22Rv1 (cell line): Measurements from ENCODE around the gene SKI.

Experiments
- H3K27ac ChIP-seq: fragments of 450-650 bp; 2 replicates; pipeline ENCODE4 v1.5.1; 2017
- ZFX ChIP-seq: fragments of 450-650 bp; IDR thresholded peaks from 2 replicates; pipeline ENCODE4 v1.6.1; 2017; ENCODE audit warnings: antibody characterized with exemption, borderline replicate concordance
- TF ChIP-seq, protein P1 (sequence below): fragments of 450-650 bp; IDR thresholded peaks from 2 replicates; pipeline ENCODE4 v1.5.1; 2017; ENCODE audit warnings: mild to moderate bottlenecking

The SKI gene

DNA sequence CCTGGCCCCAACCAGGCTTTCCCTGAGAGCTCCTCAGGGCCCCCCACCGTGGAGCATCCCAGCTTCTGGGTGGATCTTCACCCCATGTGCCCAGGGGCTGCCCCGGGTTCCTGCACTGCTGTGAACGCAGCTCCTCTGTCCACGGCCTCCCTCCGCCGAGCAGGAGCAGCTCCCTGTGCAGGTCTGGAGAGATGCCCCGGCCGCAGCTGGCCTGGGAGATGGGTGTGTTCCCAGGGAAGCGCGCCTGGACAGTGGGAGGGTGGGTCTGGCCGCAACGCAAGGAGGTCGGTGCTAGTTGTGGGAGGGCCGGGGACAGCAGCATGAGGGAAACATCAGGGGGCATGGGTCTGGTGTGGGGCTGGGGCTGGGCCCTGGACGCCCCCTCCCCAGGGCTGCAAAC, 91.9 kb downstream of the SKI start:
- H3K27ac ChIP-seq: no peak overlapping the region
- TF ChIP-seq, protein P1, sequence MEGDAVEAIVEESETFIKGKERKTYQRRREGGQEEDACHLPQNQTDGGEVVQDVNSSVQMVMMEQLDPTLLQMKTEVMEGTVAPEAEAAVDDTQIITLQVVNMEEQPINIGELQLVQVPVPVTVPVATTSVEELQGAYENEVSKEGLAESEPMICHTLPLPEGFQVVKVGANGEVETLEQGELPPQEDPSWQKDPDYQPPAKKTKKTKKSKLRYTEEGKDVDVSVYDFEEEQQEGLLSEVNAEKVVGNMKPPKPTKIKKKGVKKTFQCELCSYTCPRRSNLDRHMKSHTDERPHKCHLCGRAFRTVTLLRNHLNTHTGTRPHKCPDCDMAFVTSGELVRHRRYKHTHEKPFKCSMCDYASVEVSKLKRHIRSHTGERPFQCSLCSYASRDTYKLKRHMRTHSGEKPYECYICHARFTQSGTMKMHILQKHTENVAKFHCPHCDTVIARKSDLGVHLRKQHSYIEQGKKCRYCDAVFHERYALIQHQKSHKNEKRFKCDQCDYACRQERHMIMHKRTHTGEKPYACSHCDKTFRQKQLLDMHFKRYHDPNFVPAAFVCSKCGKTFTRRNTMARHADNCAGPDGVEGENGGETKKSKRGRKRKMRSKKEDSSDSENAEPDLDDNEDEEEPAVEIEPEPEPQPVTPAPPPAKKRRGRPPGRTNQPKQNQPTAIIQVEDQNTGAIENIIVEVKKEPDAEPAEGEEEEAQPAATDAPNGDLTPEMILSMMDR: no peak
- TF ChIP-seq ZFX: no peak

DNA sequence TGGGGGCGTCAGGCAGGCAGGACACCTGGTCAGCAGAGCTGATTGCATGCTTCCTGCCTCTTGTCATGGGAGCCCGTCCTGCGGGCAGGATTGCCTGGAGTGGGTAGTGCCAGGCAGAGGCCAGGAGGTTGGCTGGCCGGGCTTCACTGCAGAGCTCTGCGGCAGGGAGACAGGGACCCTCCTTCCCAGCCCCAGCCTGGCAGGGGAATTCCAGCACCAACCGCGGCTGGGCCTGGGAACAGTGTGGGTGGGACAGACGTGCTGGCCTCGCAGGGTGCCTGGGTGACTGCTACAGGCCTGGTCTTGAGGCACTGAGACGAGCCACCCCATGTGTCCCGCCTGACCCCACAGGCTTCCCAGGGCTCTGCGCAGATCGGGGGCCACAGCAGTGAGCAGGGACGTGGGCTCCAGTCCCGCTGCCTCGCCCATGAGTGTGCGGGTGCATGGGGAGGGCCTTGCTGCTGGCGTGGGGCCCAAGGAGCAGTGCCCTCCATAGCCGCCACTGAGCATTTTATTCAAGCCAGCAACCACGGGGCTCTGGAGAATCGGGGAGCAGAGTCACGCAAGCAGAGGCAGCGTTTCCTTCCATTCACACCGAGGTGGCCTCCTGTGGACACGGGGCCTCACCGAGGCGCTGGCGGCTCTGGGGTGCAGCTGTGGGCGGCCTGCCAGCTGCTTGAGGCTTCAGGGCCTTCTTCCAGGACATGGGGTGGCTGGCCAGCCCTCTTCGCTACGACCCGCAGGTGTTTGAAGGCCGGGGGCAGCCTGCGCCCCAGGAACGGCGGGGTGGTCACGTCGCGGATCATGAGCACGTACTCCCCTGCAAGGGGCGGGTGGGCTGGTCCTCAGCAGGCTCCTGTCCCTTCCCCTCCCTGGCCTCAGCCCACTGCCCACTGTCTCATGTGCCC, 92.9 kb downstream of the SKI start:
- no peak overlapping the region for H3K27ac ChIP-seq
- TF ChIP-seq, protein P1: no peak
- no peak for TF ChIP-seq ZFX

DNA sequence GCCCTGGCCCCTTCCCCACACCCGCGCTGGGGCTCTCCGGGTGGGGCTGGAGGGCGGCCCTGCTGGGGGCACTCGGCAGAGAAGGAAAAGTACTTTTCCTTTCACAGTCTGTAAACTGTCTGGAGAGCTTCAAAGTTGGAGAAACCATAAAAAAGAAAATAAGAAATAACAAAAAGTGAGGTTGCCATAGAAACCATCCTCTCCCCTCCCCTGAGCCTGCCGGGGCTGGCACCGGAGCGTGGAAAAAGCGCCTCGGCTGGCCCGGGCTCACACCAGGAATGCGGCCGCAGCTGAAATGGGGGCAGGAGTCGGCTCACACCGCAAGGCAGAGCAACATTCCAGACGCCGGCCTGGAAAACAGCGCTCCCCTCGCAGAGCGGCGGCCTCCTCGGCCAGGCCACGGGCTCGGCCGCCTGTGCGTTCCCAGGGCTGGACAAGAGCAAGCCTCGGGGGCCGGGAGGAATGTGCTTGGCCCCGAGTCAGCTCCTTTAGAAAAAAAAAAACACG, 94.0 kb downstream of the SKI start:
- no peak for TF ChIP-seq ZFX
- TF ChIP-seq, protein P1: peak; percentile 30
- no peak overlapping the region for H3K27ac ChIP-seq

DNA sequence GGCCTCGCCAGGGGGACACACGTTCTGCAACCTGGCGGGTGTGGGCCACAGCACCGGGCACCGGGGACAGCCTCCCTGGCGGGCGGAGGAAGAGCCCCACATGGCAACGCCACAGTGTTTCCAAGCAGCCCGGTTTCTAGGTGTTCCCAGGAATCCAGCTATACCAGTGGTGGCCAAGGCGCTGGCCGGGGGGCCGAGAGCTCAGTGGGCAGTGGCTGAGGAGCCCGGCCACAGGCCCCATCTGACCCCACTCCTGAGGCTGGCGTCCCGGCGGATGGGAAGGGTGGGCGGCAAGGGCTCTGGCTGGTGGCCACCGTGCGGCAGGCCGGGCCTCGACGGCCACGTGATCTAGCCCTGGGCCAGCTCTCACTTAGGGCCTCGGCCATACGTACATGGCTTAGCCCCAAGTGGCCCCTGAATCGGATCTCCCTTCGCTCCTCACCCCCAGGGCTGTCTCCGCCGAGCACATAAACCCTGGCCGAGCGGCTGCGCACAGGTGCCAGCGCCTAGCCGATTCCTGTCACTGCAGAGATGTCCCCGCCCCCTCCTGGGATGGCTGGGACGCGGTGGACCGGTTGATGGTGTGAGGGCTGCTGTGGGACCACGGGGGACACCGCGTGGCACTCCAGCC, 94.6 kb downstream of the SKI start:
- TF ChIP-seq, protein P1: no peak
- TF ChIP-seq ZFX: no peak
- no peak overlapping the region for H3K27ac ChIP-seq

DNA sequence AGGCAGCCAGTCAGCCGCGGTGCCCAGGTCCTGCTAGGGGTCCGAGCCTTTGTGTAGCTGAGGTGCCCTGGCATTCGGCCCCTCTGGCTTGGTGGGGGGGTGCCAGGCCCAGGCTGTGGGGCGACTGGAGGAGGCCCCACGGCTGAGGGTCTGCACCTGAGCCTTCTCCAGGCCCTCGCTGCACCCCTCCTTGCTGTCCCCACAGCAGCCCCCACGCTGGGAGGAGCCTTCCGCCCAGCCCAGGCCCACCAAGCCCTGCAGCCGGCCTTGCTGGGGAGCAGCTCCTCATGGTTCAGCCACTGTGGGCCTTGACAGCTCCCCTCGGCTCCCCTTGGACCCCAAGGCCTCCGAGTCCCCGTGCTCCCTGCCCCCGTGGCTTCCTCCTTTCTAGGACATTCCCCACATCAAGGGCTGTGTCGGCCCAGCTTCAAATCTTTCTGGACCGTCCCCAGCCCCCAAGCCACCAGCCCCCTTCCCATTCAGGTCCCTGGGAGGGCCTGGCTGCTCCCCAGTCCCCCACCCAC, 95.4 kb downstream of the SKI start:
- no peak overlapping the region for H3K27ac ChIP-seq
- no peak for TF ChIP-seq ZFX
- TF ChIP-seq, protein P1: no peak

DNA sequence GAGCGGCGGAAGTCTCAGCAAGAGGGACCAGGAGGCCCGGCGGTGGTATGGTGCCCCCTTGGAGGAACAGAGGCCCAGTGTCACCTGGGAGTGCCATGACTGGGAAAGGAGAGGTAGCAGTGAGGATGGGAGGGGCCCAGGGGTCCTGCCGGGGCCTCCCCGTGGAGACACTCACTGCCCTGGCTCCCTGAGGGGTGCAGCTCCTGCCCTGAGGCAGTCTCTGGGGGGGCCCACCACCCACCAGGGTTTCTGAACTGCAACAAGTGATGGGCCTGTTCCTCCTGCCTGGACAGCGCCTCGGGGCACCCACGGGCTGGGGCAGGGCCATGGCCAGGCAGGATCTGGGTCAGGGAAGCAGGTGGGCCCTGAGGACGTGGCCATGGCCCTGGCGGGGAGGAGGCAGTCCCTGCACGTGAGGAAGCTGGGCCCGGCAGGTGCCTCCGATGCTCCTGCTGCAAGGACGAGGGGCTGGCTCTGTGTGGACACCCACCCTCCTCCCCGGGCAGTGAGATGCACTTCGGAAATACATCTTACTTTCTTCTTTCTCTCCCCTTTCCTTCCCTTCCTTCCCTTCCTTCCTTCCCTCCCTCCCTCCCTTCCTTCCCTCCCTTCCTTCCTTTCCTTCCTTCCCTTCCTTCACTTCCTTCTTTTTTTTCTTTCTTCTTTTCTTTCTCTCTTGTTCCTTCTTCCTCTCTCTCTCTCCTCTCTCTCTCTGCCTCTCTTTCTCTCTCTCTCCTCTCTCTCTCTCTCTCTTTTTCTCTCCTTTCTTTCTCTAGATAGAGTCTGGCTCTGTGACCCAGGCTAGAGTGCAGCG, 96.6 kb downstream of the SKI start:
- no peak overlapping the region for H3K27ac ChIP-seq
- TF ChIP-seq, protein P1: no peak
- TF ChIP-seq ZFX: no peak
